GM12878 (cell line): ENCODE results near the gene ASIC2. TPM values are rescaled to one million over a fixed set of nuclear protein-coding genes. Genes with fewer than 3 reads are reported as not detected.

Experiments used
- ATAC-seq: fragments of 200-7000 bp; cut with Tn5 transposase; 3 replicates; pipeline ENCODE4 v1.9.1; 2020; ENCODE audit warnings: mild to moderate bottlenecking, moderate library complexity
- BruUV-seq: library from RNA; stranded (reverse); fragments of 400-500 nt; replicated peaks from 2 replicates; lab custom pipeline; 2021; lab: Mats Ljungman, UMichigan
- CTCF ChIA-PET: fragments of 300-600 bp; sonication (Branson Sonifier 250); formaldehyde crosslinking; extraction: SDS; loops from one replicate; lab custom pipeline; 2021; ENCODE audit warnings: inconsistent platforms; lab: Yijun Ruan, JAX
- POLR2A ChIA-PET: fragments of 350-600 bp; formaldehyde crosslinking; extraction: SDS; loops from one replicate; lab custom pipeline; 2021; ENCODE audit warnings: inconsistent platforms; lab: Charles Lee
- RAD21 ChIA-PET: fragments of 300-600 bp; sonication (Branson Sonifier 250); formaldehyde crosslinking; loops from one replicate; lab custom pipeline; 2023; ENCODE audit warnings: antibody characterized with exemption; ENCODE audit not compliant: unreplicated experiment; lab: Charles Lee
- SMC1A ChIA-PET: fragments of 300-600 bp; sonication (Branson Sonifier 250); formaldehyde crosslinking; loops from one replicate; lab custom pipeline; 2023; ENCODE audit not compliant: unreplicated experiment, uncharacterized antibody; lab: Charles Lee
- DNase-seq: peaks from one replicate; pipeline ENCODE4 v3.0.0-alpha.2; 2011; ENCODE audit warnings: low read depth, low spot score
- FAIRE-seq: peaks from 3 replicates; lab custom pipeline; 2011; peaks lifted over from hg19 to GRCh38; lab: Jason Lieb, UNC
- H2AFZ ChIP-seq: 2 replicates; pipeline ENCODE4 v1.6.0; 2011; ENCODE audit warnings: low read depth, low read length, control low read depth; ENCODE audit not compliant: control insufficient read depth
- H3K27ac ChIP-seq: 2 replicates; pipeline ENCODE4 v1.5.1; 2011; ENCODE audit warnings: control low read depth; ENCODE audit not compliant: control insufficient read depth, insufficient read depth
- H3K27me3 ChIP-seq, 2 experiments: replicated peaks in 1 of 2; 2 replicates each; pipeline versions ENCODE4 v1.6.0 to v1.6.1; 2011; ENCODE audit warnings: low read length in 1 of 2; ENCODE audit not compliant: control insufficient read depth in 2 of 2, insufficient read depth in 2 of 2
- H3K36me3 ChIP-seq, 2 experiments: 2 replicates each; pipeline ENCODE4 v1.5.1; 2011; ENCODE audit warnings: low read length in 1 of 2; ENCODE audit not compliant: control insufficient read depth in 2 of 2, insufficient read depth in 2 of 2
- H3K4me1 ChIP-seq: 2 replicates; pipeline ENCODE4 v1.6.1; 2011; ENCODE audit warnings: mild to moderate bottlenecking, low read length, moderate library complexity, mixed read lengths; ENCODE audit not compliant: control insufficient read depth, insufficient read depth
- H3K4me2 ChIP-seq: 2 replicates; pipeline ENCODE4 v1.6.0; 2011; ENCODE audit warnings: control low read depth; ENCODE audit not compliant: control insufficient read depth, insufficient read depth
- H3K4me3 ChIP-seq: fragments of 200-600 bp; sonication (generic); 2 replicates; pipeline ENCODE4 v1.5.1; 2016
- H3K79me2 ChIP-seq: 2 replicates; pipeline ENCODE4 v1.6.0; 2011; ENCODE audit warnings: low read length; ENCODE audit not compliant: control insufficient read depth, insufficient read depth
- H3K9ac ChIP-seq: 2 replicates; pipeline ENCODE4 v1.8.0; 2011; ENCODE audit warnings: low read length, control low read depth, mixed read lengths; ENCODE audit not compliant: control insufficient read depth, insufficient read depth
- H3K9me3 ChIP-seq: replicated peaks from 3 replicates; pipeline ENCODE4 v1.5.1; 2011; ENCODE audit warnings: mild to moderate bottlenecking, low read length; ENCODE audit not compliant: control insufficient read depth, insufficient read depth
- H4K20me1 ChIP-seq: 2 replicates; pipeline ENCODE4 v1.6.0; 2011; ENCODE audit not compliant: control insufficient read depth, insufficient read depth
- ATF2 ChIP-seq: IDR thresholded peaks from 2 replicates; pipeline ENCODE4 v1.6.1; 2012; ENCODE audit warnings: low read length, inconsistent platforms
- CHD2 ChIP-seq: IDR thresholded peaks from 2 replicates; pipeline ENCODE4 v1.6.1; 2011; ENCODE audit warnings: low read depth, low read length, improper control_type of control experiment, borderline replicate concordance
- EP300 ChIP-seq, 2 experiments: fragments of 150-350 bp in 1 of 2; IDR thresholded peaks; 2 replicates each; pipeline ENCODE4 v1.6.1; 2011 to 2012; ENCODE audit warnings: low read depth in 2 of 2, low read length in 2 of 2, borderline replicate concordance in 1 of 2, improper control_type of control experiment in 1 of 2, inconsistent platforms in 1 of 2; ENCODE audit not compliant: control insufficient read depth in 1 of 2
- FOXK2 ChIP-seq: fragments of 450-650 bp; IDR thresholded peaks from 2 replicates; pipeline ENCODE4 v1.6.1; 2017; ENCODE audit warnings: mild to moderate bottlenecking, moderate library complexity
- GABPA ChIP-seq: IDR thresholded peaks from 2 replicates; pipeline ENCODE4 v1.6.1; 2014; ENCODE audit warnings: antibody characterized with exemption, low read depth, mild to moderate bottlenecking, inconsistent platforms
- HDAC6 ChIP-seq: fragments of 200-600 bp; sonication (generic); IDR thresholded peaks from one replicate; pipeline ENCODE4 v1.8.0; 2017; ENCODE audit warnings: antibody characterized with exemption; ENCODE audit not compliant: unreplicated experiment
- NFIC ChIP-seq: IDR thresholded peaks from 2 replicates; pipeline ENCODE4 v1.6.1; 2012; ENCODE audit warnings: low read depth, mild to moderate bottlenecking, inconsistent platforms, low read length, moderate library complexity
- NFXL1 ChIP-seq: fragments of 450-650 bp; IDR thresholded peaks from 2 replicates; pipeline ENCODE4 v1.6.1; 2017; ENCODE audit warnings: antibody characterized with exemption, mild to moderate bottlenecking, borderline replicate concordance
- RAD21 ChIP-seq: IDR thresholded peaks from 2 replicates; pipeline ENCODE4 v1.6.1; 2011; ENCODE audit warnings: mild to moderate bottlenecking, low read depth, low read length, moderate library complexity; ENCODE audit not compliant: insufficient read depth
- RAD51 ChIP-seq: fragments of 450-650 bp; IDR thresholded peaks from 2 replicates; pipeline ENCODE4 v1.6.1; 2016; ENCODE audit warnings: moderate library complexity, mild to moderate bottlenecking, inconsistent platforms
- RBBP5 ChIP-seq: fragments of 200-600 bp; sonication (generic); conservative IDR thresholded peaks from 2 replicates; pipeline ENCODE4 v1.6.1; 2016
- RUNX3 ChIP-seq: IDR thresholded peaks from 2 replicates; pipeline ENCODE4 v1.6.1; 2012; ENCODE audit warnings: low read length, inconsistent platforms
- SMC3 ChIP-seq: IDR thresholded peaks from 2 replicates; pipeline ENCODE4 v1.6.1; 2011; ENCODE audit warnings: low read length, improper control_type of control experiment, borderline replicate concordance
- SREBF2 ChIP-seq: IDR thresholded peaks from 2 replicates; pipeline ENCODE4 v1.6.1; 2012; ENCODE audit warnings: mild to moderate bottlenecking, low read length
- STAT1 ChIP-seq: fragments of 450-650 bp; conservative IDR thresholded peaks from 2 replicates; pipeline ENCODE4 v1.6.1; 2014; ENCODE audit warnings: antibody characterized with exemption, mild to moderate bottlenecking
- SUZ12 ChIP-seq: fragments of 200-600 bp; sonication (generic); IDR thresholded peaks from one replicate; pipeline ENCODE4 v1.6.1; 2018; ENCODE audit warnings: antibody characterized with exemption, mild to moderate bottlenecking; ENCODE audit not compliant: unreplicated experiment
- ZNF687 ChIP-seq: fragments of 450-650 bp; IDR thresholded peaks from 2 replicates; pipeline ENCODE4 v1.6.1; 2017; ENCODE audit warnings: mild to moderate bottlenecking, moderate library complexity
- WGBS: methylation state at CpG from one replicate; pipeline ENCODE4 v1.1.6; 2016; ENCODE audit warnings: low lambda C conversion rate; ENCODE audit not compliant: insufficient replicate concordance, insufficient coverage; ENCODE audit errors: missing lambda C conversion rate; 5-methylcytosine and 5-hydroxymethylcytosine counted together
- in situ Hi-C: fragments of 300-500 bp; cut with MboI; formaldehyde crosslinking; loops from 9 replicates; pipeline ENCODE4 v1.14.3; 2018; ENCODE audit warnings: mixed read lengths
- intact Hi-C: fragments of 100-400 bp; cut with micrococcal nuclease; formaldehyde crosslinking; loops from one replicate; pipeline ENCODE4 v1.14.2; 2022; ENCODE audit not compliant: unreplicated experiment
- polyA plus RNA-seq, 11 experiments: library from polyadenylated mRNA; depleted of rRNA in 4 of 11; unstranded in 6 of 11; stranded (reverse) in 5 of 11; fragments of >200 nt; fragmentation: Nextera tagmentation in 4 of 11; fragmentation: Illumina TruSeq in 1 of 11; extraction: Ambion mirVana in 4 of 11; extraction: Trizol in 1 of 11; gene quantifications; 1 replicate in 1 of 11; 2 replicates in 10 of 11; pipeline versions ENCODE4 v1.2.1 to v1.2.3, GENCODE V29; 2011 to 2016; ENCODE audit warnings: inconsistent platforms in 2 of 11, missing spikeins in 2 of 11, low read depth in 1 of 11
- total RNA-seq, 4 experiments: library from RNA; depleted of rRNA in 3 of 4; stranded (reverse); fragments of >200 nt in 3 of 4; fragmentation: Illumina TruSeq in 1 of 4; extraction: Trizol in 1 of 4; gene quantifications; 2 replicates each; pipeline versions ENCODE4 v1.2.1 to v1.2.3, GENCODE V29; 2013 to 2021

ASIC2 gene
- total and polyA plus RNA-seq, 10 of the 15 experiments (the other 5 are each of a cell fraction or from before 2014, with no cell fraction given) = not detected

- no peak for TF ChIP-seq NFIC
- TF ChIP-seq SREBF2 = no peak
- TF ChIP-seq SMC3 = no peak
- no peak for TF ChIP-seq RAD51
Observed at GRCh38 chr17:33229499-33229898, 63.6 kb downstream of the ASIC2 start (continued).

- Histone ChIP-seq H3K9me3 (no peaks in the 10 kb centered on the region), H4K20me1 (no peaks in the 10 kb centered on the region), H2AFZ (no peak overlapping the region), H3K9ac (no peak overlapping the region), H3K4me2 (no peak overlapping the region), H3K27ac (no peak overlapping the region), H3K4me1 (no peaks in the 10 kb centered on the region), H3K27me3 (no peaks in the 10 kb centered on the region), H3K4me3 (no peak overlapping the region), H3K36me3 (no peaks in the 10 kb centered on the region), H3K79me2 (no peaks in the 10 kb centered on the region)
- RAD21 ChIA-PET = no interaction called here
- intact Hi-C loops (no loop called here), in situ Hi-C loops (no loop called here)
- no peak for FAIRE-seq
- SMC1A ChIA-PET = no interaction called here
- no peak for ATAC-seq
- POLR2A ChIA-PET = no interaction called here
- no TSS peak for BruUV-seq
- CTCF ChIA-PET = no interaction called here
- no peak for DNase-seq
- 11% methylated on average over 5 of the region's 5 CpGs for WGBS
- TF ChIP-seq CHD2 (no peak), SUZ12 (no peak), SMC3 (no peak), RUNX3 (no peak), ZNF687 (no peak), RAD21 (no peak), HDAC6 (no peak), EP300 (IDR thresholded peaks at IDR 0.05; ENCODE audit: borderline replicate concordance in 1 of 2, control insufficient read depth in 1 of 2, low read depth in 2 of 2, low read length in 2 of 2) (no peak), GABPA (no peak), STAT1 (no peak), RBBP5 (no peak), NFXL1 (no peak), FOXK2 (no peak), ATF2 (no peak)
Observed at GRCh38 chr17:33229028-33229427, 64.1 kb downstream of the ASIC2 start.
